Activated CD8-positive, alpha-beta T cell treated with anti-CD3 and anti-CD28 coated beads for 36 hours (primary cell): ENCODE results near the gene FYTTD1. TPM values are rescaled to one million over a fixed set of nuclear protein-coding genes. Genes with fewer than 3 reads are reported as not detected.
A peak's percentile ranks its signal among the peaks of the same experiment; 100 is the strongest.

Source experiments
- ATAC-seq: fragments of 200-7000 bp; cut with Tn5 transposase; one replicate; pipeline ENCODE4 v1.10.0; 2021; ENCODE audit warnings: mild to moderate bottlenecking, moderate library complexity
- CTCF ChIA-PET: fragments of 350-600 bp; sonication (Branson Sonifier 250); formaldehyde crosslinking; loops from one replicate; lab custom pipeline; 2021; ENCODE audit warnings: antibody characterized with exemption; lab: Charles Lee
- POLR2A ChIA-PET: fragments of 350-600 bp; sonication (Branson Sonifier 250); formaldehyde crosslinking; loops from one replicate; lab custom pipeline; 2021; ENCODE audit warnings: antibody characterized with exemption; lab: Charles Lee
- DNase-seq: peaks from one replicate; pipeline ENCODE4 v3.0.0-alpha.2; 2020
- H3K27ac Mint-ChIP-seq: one replicate; pipeline ENCODE4 v1.8.0; 2021; ENCODE audit warnings: mild to moderate bottlenecking, mixed read lengths
- H3K27me3 Mint-ChIP-seq: one replicate; pipeline ENCODE4 v1.8.0; 2021; ENCODE audit warnings: mixed read lengths
- H3K36me3 Mint-ChIP-seq: one replicate; pipeline ENCODE4 v1.8.0; 2021; ENCODE audit warnings: low read depth, mixed read lengths
- H3K4me1 Mint-ChIP-seq: one replicate; pipeline ENCODE4 v1.8.0; 2021; ENCODE audit warnings: low read depth, mixed read lengths
- H3K4me3 Mint-ChIP-seq: one replicate; pipeline ENCODE4 v1.8.0; 2021; ENCODE audit warnings: mild to moderate bottlenecking, moderate library complexity, mixed read lengths
- H3K9me3 Mint-ChIP-seq: one replicate; pipeline ENCODE4 v1.8.0; 2021; ENCODE audit warnings: mixed read lengths
- intact Hi-C: fragments of 100-400 bp; cut with micrococcal nuclease; formaldehyde crosslinking; loops from one replicate; pipeline ENCODE4 v1.10.0; 2022
- total RNA-seq, 2 experiments: library from RNA; stranded (reverse); gene quantifications; one replicate each; pipeline ENCODE4 v1.2.3, GENCODE V29; 2021
- TF ChIP-seq, protein P1 (sequence below): fragments of 200-600 bp; IDR thresholded peaks from one replicate; pipeline ENCODE4 v1.8.0; 2022; ENCODE audit warnings: antibody characterized with exemption, mild to moderate bottlenecking

Gene FYTTD1
- total RNA-seq, 2 experiments from 2014 or later, result 25.4 to 27.0 TPM

DNA sequence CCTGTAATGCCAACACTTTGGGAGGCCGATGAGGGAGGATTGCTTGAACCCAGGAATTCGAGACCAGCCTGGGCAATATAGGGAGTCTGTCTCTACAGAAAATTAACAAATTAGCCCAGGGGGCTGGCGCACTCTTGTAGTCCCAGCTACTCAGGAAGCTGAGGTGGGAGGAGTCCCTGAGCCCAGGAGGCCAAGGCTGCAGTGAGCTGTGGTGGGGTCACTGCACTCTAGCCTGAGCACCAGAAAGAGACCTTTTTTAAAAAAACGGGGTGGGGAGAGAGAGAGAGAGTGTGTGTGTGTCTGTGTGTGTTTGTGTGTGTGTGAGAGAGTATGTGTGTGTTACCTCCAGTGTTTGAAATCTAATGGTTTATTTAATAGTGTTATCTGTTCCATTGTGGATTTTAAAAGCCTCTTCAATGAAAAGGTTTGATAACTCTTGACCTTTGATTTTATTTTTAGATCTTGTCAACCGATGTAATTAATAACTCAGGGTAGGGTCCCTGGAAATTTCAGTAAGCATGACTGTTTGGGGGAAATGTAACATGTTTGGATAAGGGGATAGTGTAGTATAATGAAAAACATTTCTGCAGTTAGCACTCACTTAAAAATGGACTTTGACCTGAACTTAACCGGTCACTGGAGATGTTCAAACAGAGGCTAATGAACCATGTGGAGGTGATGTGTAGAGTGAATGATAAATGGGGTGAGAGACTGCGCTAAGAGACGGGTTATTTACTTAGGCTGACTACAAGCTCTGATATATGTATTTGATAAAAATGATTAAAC lies 71.1 kb downstream of the FYTTD1 start:
- intact Hi-C loops, result no loop called here
- Mint-ChIP-seq H3K27me3 (no peaks in the 10 kb centered on the region), H3K36me3 (peaks cover 11% of the 10 kb centered on the region), H3K4me3 (no peak overlapping the region), H3K4me1 (peaks cover 4% of the 10 kb centered on the region), H3K27ac (peak overlapping the region; percentile 55), H3K9me3 (no peaks in the 10 kb centered on the region)
- ChIA-PET CTCF (interaction anchor here (1.4 to 2.2 kb wide), 2 partner anchors 12 to 20 kb away, joined by 5 read pairs; no protein-coding TSS in a partner anchor), POLR2A (interaction anchor here (0.9 to 1.3 kb wide), 2 partner anchors 11 to 27 kb away, joined by 3 to 5 read pairs; no protein-coding TSS in a partner anchor)
- no peak for DNase-seq
- no peak for ATAC-seq
- TF ChIP-seq, protein P1, sequence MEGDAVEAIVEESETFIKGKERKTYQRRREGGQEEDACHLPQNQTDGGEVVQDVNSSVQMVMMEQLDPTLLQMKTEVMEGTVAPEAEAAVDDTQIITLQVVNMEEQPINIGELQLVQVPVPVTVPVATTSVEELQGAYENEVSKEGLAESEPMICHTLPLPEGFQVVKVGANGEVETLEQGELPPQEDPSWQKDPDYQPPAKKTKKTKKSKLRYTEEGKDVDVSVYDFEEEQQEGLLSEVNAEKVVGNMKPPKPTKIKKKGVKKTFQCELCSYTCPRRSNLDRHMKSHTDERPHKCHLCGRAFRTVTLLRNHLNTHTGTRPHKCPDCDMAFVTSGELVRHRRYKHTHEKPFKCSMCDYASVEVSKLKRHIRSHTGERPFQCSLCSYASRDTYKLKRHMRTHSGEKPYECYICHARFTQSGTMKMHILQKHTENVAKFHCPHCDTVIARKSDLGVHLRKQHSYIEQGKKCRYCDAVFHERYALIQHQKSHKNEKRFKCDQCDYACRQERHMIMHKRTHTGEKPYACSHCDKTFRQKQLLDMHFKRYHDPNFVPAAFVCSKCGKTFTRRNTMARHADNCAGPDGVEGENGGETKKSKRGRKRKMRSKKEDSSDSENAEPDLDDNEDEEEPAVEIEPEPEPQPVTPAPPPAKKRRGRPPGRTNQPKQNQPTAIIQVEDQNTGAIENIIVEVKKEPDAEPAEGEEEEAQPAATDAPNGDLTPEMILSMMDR, result no peak

- CTCF ChIA-PET, result no interaction called here
These were observed 79.8 kb downstream of the FYTTD1 start for GRCh38 chr3:197829397-197830045.

DNA sequence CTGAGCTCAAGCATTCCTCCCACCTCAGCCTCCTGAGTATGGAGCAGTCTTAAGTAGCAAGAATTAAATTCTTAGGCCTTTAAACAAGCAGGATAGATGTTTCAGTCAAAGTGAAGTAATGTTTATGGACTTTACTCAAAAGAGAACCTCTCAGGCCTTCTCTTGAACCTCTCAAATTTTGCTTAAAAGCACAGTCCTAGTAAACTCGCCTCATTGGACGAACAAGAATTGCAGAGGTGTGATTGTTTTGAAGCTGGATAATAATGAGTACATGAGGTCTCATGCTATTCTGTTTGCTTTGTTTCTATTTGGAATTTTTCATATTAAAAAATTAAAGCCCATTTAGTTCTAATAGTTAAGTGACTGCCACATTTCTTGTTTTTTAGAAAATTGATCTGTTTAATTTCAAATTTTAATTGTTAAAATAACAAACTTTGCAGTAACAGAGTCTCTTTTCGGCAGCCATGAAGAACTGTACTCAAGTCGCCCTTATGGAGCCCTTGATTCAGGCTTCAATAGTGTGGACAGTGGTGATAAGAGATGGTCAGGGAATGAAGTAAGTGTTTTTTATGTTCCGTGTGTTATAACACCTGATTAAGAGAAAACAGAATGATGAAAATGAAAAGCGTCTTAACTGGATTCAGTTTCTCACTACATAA lies 80.8 kb downstream of the FYTTD1 start:
- Mint-ChIP-seq H3K27me3 (no peaks in the 10 kb centered on the region), H3K36me3 (peaks cover 26% of the 10 kb centered on the region), H3K9me3 (no peaks in the 10 kb centered on the region), H3K27ac (no peak overlapping the region), H3K4me1 (no peaks in the 10 kb centered on the region), H3K4me3 (no peak overlapping the region)
- DNase-seq, result no peak
- ChIA-PET POLR2A (no interaction called here), CTCF (no interaction called here)
- no peak for ATAC-seq
- intact Hi-C loops, result no loop called here
- TF ChIP-seq, protein P1, result no peak

More at GRCh38 chr3:197829397-197830045, 79.8 kb downstream of the FYTTD1 start:
- Mint-ChIP-seq H3K4me3 (no peak overlapping the region), H3K9me3 (no peaks in the 10 kb centered on the region), H3K27me3 (no peaks in the 10 kb centered on the region), H3K36me3 (peaks cover 26% of the 10 kb centered on the region), H3K4me1 (no peaks in the 10 kb centered on the region), H3K27ac (no peak overlapping the region)
- POLR2A ChIA-PET, result no interaction called here
- ATAC-seq, result no peak
- intact Hi-C loops, result no loop called here
- no peak for DNase-seq
- TF ChIP-seq, protein P1, result no peak

GRCh38 chr3:197830967-197831313 lies 81.3 kb downstream of the FYTTD1 start:
- DNase-seq (no peak), ATAC-seq (no peak)
- intact Hi-C loops, result no loop called here
- Mint-ChIP-seq H3K4me3 (no peak overlapping the region), H3K36me3 (peaks cover 27% of the 10 kb centered on the region), H3K27ac (no peak overlapping the region), H3K27me3 (no peaks in the 10 kb centered on the region), H3K4me1 (no peaks in the 10 kb centered on the region), H3K9me3 (no peaks in the 10 kb centered on the region)
- ChIA-PET CTCF (no interaction called here), POLR2A (no interaction called here)
- TF ChIP-seq, protein P1, result no peak
